Erythroblast (primary cell): ENCODE results near the gene RALGPS1.

Experiments
- GATA1 ChIP-seq: IDR thresholded peaks from 2 replicates; pipeline ENCODE4 v1.6.1; 2011; ENCODE audit warnings: low read depth, mild to moderate bottlenecking, control low read depth, low read length, moderate library complexity
- POLR2A ChIP-seq: IDR thresholded peaks from 2 replicates; pipeline ENCODE4 v1.6.1; 2011; ENCODE audit warnings: mild to moderate bottlenecking, low read length

GRCh38 chr9:126875756-126876510 is 38.6 kb upstream of the RALGPS1 start:
- TF ChIP-seq POLR2A, result no peak
- TF ChIP-seq GATA1, result no peak
